Epithelial cell of prostate (primary cell): Measurements from ENCODE around the gene ZNF37A.
"Not testable (repeated sequence)": the region's sequence is repeated elsewhere in the genome, so short reads cannot be mapped to it uniquely, and the experiment has no call there.

Source experiments
- DNase-seq: peaks from one replicate; pipeline ENCODE4 v3.0.0-alpha.2; 2011; ENCODE audit warnings: low read depth, low spot score
- H3K27ac ChIP-seq: fragments of 450-650 bp; 2 replicates; pipeline ENCODE4 v1.5.1; 2017; ENCODE audit warnings: mild to moderate bottlenecking

The ZNF37A gene

GRCh38 chr10:38146579-38147333 is 52.6 kb downstream of the ZNF37A start:
- DNase-seq, result peak; percentile 1

GRCh38 chr10:38147686-38148085 is 53.5 kb downstream of the ZNF37A start:
- no peak overlapping the region for H3K27ac ChIP-seq
- DNase-seq, result no peak

More at GRCh38 chr10:38146579-38147333, 52.6 kb downstream of the ZNF37A start:
- H3K27ac ChIP-seq, result no peak overlapping the region

- H3K27ac ChIP-seq, result not testable (repeated sequence)
- DNase-seq, result peak; percentile 39
Observed at GRCh38 chr10:38150891-38151463, 56.8 kb downstream of the ZNF37A start.

- no peak for DNase-seq
- H3K27ac ChIP-seq, result no peak overlapping the region
Observed at GRCh38 chr10:38156416-38157269, 62.5 kb downstream of the ZNF37A start.

- DNase-seq, result no peak
- no peak overlapping the region for H3K27ac ChIP-seq
Observed at GRCh38 chr10:38157270-38157685, 63.1 kb downstream of the ZNF37A start.

GRCh38 chr10:38159004-38159403 is 64.9 kb downstream of the ZNF37A start:
- DNase-seq, result peak; percentile 14
- H3K27ac ChIP-seq, result no peak overlapping the region

- DNase-seq, result no peak
- no peak overlapping the region for H3K27ac ChIP-seq
Observed at GRCh38 chr10:38163617-38164016, 69.5 kb downstream of the ZNF37A start.

GRCh38 chr10:38174336-38174735 is 80.2 kb downstream of the ZNF37A start:
- H3K27ac ChIP-seq, result no peak overlapping the region
- peak; percentile 56 for DNase-seq

GRCh38 chr10:38184477-38184876 is 90.3 kb downstream of the ZNF37A start:
- H3K27ac ChIP-seq, result no peak overlapping the region
- DNase-seq, result no peak
